Cardiac septum (tissue), 1 donor: Measurements from ENCODE around the gene HRH3. TPM values are rescaled to one million over a fixed set of nuclear protein-coding genes. Genes with fewer than 3 reads are reported as not detected.

Experiments
- DNase-seq: peaks from one replicate; pipeline ENCODE4 v3.0.0-alpha.2; 2020; ENCODE audit warnings: low spot score
- intact Hi-C: fragments of 100-400 bp; cut with DNase I; formaldehyde crosslinking; loops from one replicate; pipeline ENCODE4 v1.14.0; 2022
- long read RNA-seq: library from polyadenylated mRNA; unstranded; transcript quantifications from one replicate; pipeline ENCODE4 v2.0.0, GENCODE V29; 2021
- total RNA-seq: library from RNA; stranded (reverse); fragmentation: NEBNext Ultra II Directional; extraction: Animal tissue kit (Norgen Biotek cat#: 25700); gene quantifications from one replicate; pipeline ENCODE4 v1.2.1, GENCODE V29; 2021
- donor health status: DM: no; HTN: no; CAD: no.

The HRH3 gene
- total RNA-seq, result not detected
- long read RNA-seq, result 0 reads

DNA sequence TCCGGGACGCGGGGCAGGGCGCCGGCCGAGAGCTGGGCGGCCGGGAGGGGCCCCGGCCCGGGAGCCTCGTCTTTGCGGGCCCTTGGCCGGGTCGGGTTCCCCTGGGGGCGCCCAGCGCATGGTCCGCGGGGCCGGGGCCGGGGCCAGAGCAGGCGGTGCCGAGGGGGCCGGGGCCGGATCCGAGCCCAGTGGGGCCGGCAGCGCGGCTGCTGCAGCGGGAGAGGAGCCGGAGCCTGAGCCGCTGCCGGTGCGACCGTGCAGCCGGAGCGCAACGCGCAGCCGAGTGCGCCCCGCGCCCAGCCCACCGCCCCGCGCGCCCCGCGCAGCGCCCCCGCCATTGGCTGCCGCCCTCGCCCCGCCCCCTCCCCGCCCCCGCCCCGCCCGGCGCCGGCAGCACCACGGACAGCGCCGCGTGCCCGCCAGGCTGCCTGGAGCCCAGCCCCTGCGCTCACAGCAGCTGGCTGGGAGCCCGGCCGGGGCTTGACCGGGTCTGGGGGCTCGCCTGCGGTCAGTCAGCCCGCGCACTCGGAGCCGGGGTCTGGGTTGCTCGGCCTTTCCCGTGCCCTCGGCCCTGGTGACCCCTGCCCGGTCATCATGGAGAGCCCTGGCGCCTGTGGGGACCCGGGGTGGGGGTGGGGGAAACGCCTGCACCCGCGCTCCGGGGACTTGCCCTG lies at the start of gene HRH3:
HRH3 (minus strand) TSS at position 287 of the 674 bp plus-strand sequence. CDS start 308 bp downstream, outside the sequence.
- intact Hi-C loops, result no loop called here
- no peak for DNase-seq

DNA sequence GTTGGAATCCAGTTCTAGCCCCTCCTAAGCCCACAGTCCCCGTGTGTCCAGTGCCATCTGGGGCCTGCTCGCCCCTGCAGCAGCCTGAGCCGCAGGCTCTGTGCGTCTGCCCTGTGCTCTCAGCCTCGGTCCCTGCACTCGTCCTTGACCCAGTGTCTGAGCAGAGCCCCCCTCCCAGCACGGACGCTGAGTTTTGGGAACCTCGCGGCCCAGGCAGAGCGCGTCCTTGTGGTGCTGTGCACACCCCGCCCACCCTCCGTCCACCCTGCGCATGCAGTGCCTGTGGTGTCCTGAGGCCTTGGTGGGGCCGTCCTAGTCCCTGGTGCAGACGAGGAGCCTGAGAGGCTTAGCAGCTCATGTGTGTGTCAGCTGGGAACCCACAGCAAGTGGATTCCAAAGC lies 49.8 kb upstream of the HRH3 start:
- no peak for DNase-seq
- intact Hi-C loops, result no loop called here

DNA sequence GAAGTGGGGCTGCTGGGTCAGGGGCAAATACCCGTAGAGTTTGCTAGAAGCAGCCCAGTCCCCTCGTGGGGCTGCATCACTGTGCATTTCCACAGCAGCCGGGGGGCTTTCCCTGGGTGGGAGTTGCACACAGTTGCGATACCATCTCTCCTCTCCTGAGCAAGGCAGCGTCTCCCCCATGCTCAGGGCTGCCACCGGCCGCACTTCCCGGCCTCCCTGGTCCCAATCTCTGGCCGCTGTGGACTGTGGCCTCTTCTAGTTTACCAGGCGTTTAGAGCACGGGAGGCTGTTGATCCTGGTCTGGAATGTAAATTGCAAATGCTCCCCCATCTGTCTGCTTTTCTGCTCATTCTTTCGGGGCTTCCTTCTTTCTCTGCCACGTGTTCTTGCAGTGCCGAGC lies 49.3 kb upstream of the HRH3 start:
- no peak for DNase-seq
- intact Hi-C loops, result no loop called here

DNA sequence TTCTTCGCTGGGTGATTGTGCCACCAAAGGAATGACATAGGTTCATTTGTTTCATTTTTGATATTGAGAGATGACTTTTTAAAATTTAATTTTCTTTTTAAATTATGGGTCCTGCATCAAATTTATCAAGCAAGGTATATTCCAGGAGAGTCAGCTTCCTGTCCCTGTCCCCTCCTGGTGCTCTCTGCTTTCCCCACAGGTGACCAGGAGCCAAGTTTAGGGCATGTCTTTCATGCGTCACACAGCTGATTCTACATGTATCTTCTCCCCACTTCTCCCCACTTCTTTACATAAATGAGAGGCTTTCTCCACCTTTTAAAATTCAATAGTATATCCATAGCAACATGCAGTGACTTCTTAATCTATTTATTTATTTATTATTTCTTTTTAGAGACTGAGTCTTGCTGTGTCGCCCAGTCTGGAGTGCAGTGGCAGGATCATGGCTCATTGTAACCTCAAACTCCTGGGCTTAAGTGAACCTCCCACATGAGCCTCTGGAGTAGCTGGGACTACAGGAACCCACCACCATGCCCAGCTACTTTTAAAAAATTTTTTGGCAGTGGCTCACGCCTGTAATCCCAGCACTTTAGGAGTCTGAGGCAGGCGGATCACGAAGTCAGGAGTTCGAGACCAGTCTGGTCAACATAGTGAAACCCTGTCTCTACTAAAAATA lies 48.3 kb upstream of the HRH3 start:
- intact Hi-C loops, result no loop called here
- no peak for DNase-seq

DNA sequence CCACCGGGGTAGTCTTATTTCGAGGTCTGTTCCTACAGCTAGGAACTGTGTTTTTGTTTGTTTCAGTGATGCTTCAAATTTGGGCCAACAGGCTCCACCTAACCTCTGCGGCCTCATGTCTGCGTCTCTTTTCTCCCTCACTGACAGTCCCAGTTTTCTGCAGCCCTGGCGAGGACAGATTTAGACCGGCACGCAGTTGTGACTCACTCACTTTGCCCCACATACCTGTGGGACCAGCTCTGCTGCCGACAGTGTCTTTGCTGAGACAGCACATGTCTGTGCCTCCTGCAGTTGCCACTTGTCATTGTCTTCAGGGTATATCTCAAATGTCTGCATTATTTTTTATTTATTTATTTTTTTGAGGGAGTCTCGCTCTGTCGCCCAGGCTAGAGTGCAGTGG lies 47.5 kb upstream of the HRH3 start:
- DNase-seq, result no peak

DNA sequence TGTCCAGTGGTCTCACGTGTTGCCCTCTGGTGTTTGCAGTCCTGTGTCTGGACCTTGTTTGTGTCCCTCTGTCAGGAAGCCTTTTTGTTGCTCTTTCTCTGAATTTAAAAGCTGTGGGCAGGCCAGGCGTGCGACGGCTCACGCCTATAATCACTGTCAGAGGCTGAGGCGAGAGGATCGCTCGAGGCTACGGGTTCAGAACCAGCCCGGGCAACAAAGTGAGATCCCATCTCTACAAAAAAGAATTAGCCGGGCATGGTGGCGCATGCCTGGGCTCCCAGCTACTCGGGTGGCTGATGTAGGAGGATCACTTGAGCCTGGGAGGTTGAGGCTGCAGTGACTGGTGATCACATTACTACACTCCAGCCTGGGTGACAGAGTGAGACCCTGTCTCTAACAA lies 46.8 kb upstream of the HRH3 start:
- no peak for DNase-seq
- intact Hi-C loops, result no loop called here

More for the DNA sequence above, 47.5 kb upstream of the HRH3 start:
- intact Hi-C loops, result no loop called here

DNA sequence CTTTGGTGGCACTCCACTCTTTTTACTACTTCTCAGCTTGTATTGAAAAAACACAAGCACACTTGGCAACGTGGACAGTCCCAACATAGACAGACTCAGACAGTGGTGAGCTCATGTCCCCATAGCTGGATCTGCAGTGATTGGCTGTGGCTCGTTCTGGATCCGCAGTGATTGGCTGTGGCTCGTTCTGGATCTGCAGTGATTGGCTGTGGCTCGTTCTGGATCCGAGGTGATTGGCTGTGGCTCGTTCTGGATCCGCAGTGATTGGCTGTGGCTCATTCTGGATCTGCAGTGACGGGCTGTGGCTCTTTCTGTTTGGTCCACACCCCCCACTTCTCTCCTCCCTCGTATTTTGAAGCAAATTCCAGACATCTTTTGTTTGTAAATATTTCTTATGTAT lies 46.3 kb upstream of the HRH3 start:
- intact Hi-C loops, result no loop called here
- no peak for DNase-seq

DNA sequence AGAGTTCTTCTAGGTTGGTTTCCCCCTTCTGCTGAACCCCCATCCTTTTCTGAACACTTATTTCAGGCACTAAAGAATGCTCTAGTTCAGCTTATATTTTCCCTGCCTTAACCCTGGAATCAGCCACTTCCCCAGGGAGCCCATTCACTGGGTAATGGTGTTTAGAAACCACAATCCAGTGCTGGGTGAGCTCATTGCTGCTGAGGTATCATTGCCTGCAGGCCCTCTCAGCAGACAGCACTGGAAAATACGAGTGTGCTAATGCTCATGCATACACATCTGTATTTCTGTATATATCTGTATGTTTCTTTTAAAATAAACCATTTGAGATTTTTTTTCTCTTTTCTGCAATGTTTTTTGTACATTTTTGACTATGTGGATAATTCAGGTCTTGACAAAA lies 45.3 kb upstream of the HRH3 start:
- no peak for DNase-seq
- intact Hi-C loops, result no loop called here

DNA sequence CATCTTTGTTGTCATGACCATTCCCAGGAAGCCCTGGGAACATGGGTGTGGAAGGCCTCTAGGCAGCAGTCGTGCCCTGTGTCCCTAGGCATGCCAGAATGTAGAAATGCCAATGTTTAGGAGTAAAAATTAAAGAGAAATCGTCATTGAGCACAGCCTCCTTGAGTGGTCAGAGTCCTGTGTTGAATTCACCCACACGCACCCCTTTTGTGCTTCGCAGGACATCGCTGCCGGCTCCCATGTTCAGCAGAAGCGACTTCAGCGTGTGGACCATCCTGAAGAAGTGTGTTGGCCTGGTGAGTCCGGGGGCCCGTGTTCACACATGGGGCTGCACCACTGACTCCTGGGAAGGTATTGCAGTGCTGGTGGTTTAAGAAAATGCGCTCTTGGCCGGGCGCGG lies 43.3 kb upstream of the HRH3 start:
- intact Hi-C loops, result no loop called here
- DNase-seq, result no peak

DNA sequence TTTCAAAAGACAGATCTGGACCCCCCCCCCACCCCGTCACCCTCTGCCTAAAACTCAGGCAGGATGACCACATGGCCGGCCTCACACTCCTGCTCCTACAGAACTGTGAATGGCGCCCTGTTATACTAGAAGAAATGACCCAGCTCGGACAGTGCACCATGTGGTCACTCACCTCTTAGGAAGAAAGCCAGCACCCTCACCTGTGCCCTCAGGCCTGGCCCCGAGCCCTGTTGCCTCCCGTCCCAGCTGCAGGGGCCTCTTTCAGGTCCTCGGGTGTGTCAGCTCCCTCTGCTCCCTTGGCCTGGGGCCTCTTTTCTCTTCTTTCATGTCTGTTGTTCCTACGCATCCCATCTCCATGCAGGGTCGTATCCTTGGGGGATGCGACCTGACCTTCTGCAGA lies 42.0 kb upstream of the HRH3 start:
- intact Hi-C loops, result no loop called here
- DNase-seq, result no peak

DNA sequence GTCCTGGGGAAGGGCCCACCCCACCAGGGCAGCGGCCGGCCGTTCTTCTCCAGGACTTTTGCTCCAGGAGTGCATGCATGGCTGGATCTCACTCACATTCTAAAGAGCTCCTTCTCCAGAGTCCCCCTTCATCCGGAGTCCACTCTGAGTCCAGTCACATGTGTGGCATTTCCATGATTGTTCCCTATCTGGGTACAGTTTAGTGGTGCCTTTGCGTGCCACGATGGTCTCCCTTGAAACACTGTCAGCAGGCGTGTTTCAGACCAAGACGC lies 39.2 kb upstream of the HRH3 start:
- DNase-seq, result no peak
- intact Hi-C loops, result no loop called here

DNA sequence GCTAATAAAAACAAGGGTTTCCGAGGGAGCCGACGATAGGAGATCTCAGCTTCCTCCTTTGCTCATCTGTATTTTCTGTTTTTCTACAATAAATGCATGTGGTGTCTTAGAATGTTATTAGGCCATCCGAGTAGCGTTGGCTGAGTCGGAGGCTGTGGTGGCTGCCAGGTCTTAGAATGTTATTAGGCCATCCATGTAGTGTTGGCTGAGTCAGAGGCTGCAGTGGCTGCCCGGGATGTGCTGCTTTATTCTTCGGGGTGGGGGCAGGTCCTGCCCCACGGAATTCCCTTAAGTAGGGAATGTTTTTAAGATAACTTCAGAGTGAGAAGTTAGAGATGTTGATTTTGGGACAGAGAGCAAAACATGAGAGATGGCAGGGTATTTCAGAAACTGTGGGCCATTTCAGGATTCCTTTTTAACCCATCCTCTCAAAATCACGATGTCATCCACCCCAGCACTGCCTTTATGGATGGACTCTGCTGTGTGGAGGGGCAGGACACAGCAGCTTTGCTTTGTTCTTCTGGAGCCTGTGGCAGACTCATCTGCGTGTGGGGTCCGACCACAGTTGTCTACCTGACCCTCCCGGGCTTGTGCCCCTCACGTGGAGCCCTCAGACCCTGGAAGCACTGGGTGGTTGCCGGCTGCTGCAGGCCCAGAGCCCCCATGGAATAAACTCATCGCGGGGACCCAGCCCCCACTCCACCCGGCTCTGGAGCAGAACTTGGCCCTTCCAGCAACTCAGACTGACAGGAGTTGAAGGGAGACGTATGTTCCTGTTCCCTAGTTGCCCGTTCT lies 38.6 kb upstream of the HRH3 start:
- intact Hi-C loops, result no loop called here
- DNase-seq, result no peak

DNA sequence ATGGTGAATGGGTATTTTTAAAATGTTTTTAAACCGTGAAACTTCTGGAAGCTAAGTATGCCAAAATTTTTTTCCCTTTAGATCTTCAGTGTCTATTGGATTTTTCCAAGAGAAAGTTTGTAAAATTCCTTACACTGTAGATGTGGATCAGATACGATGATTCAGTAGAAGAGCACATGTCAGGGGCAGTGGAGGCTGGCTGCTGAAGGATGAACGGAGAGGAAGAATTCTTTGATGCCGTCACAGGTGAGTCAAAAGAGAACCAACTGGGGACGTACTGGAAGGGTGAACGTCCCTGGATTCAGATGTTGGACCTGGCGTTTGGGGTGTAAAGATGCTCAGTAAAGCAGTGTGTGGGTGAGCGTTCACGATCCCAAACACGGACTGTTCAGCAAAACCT lies 35.9 kb upstream of the HRH3 start:
- intact Hi-C loops, result no loop called here
- no peak for DNase-seq

DNA sequence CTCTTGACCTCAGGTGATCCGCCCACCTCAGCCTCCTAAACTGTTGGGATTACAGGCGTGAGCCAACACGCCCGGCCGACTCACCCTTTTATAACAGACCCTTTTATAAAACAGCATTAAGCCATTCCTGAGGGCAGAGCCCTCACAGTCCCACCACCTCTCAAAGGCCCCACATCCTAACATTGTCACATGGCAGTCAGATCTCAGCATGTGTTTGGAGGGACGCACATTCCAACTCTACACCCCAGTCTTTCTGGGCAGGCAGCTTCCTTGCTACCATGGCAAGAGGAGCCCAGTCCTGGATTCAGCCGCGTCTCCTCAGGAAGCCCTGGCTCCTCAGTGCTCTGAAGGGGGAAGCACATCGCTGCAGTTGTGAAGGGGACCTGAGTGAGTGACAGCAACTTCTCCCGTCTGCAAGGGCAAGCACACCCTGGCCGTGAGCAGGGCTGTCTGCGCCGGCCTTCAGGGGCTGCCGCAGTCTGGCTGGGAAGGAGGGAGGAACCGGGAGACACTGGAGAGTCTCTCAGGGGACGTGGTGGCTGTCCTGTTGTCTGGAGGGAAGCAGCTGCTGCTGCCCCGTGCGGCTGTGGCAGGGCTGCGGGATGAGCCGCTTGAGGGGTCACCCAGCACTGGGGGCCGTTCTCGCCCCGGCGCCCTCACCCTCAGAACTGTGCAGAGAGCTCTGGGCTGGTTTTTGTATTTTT lies 34.1 kb upstream of the HRH3 start:
- DNase-seq, result no peak

DNA sequence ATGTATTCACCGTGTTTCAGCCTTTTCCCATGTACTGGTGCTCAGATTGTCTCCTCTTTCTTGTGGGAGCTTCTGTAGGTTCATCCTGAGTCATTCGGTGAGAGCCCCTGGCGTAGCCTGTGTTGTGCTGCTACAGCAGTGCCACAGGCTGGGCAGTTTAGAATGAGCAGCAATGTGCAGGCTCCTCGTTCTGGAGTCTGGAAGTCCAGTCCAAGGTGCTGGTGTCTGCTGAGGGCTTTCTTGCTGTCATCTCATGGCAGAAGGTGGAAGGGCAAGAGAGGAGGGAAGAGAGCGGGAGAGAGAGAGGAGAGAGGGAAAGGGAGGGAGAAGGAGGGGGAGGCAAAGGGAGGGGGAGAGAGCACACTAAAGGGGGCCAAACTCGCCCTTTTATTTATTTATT lies 33.3 kb upstream of the HRH3 start:
- DNase-seq, result no peak
- intact Hi-C loops, result no loop called here

More for the DNA sequence above, 34.1 kb upstream of the HRH3 start:
- intact Hi-C loops, result no loop called here

DNA sequence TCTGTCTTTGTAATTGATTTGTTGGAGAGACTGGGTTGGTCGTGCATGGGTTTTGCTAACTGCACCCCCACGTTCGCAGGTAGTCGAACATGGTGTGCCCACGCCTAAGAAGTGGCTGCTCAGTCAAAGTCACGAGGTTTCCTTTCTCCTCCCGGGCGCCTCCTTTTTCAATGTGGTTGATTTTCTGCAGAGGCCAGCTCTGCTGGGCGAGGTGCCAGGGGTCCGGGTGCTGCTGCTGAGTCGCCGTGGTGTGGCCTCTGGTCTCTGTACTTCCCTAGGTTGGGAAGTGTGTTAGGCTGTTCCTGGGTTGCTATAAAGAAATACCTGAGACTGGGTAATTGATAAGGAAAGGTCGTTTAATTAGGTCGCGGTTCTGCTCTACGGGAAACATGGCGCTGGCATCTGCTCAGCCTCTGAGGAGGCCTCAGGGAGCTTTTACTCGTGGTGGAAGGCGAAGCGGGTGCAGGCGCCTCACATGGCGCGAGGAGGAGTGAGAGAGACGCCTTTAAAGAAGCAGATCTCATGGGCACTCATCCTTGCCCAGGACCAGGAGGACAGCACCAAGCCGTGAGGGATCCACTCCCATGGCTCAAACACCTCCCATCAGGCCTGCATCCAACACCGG lies 32.4 kb upstream of the HRH3 start:
- intact Hi-C loops, result no loop called here
- no peak for DNase-seq

DNA sequence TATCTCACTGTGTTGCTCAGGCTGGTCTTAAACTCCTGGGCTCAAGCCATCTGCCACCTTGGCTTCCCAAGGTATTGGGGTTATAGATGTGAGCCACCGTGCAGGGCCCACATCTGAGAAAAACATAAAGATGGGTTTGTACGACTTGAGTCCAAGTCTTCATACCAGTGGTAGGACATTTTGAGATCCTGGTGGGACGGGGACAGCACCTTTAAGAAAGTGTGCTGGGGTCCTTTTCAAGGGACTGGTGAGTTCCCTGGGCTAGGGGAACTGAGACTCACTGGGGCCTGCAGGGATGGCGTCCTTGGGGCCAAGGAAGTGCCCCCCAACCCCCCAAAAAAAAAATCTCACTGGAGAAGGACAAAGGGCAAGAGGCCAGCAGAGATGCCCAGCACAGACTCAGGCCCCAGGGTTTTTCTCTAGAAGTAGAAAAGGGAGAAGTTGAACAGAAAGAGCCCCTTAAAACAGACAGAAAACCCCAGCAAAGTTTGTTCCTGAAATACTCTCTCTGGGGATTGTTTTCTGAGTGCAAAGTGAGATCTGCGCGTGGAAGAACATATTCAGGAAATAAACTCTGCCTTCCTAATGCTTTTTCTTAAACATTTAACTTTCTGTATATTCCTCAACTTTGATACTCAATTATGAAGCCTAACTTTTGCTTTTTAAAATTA lies 28.9 kb upstream of the HRH3 start:
- DNase-seq, result no peak
- intact Hi-C loops, result no loop called here

DNA sequence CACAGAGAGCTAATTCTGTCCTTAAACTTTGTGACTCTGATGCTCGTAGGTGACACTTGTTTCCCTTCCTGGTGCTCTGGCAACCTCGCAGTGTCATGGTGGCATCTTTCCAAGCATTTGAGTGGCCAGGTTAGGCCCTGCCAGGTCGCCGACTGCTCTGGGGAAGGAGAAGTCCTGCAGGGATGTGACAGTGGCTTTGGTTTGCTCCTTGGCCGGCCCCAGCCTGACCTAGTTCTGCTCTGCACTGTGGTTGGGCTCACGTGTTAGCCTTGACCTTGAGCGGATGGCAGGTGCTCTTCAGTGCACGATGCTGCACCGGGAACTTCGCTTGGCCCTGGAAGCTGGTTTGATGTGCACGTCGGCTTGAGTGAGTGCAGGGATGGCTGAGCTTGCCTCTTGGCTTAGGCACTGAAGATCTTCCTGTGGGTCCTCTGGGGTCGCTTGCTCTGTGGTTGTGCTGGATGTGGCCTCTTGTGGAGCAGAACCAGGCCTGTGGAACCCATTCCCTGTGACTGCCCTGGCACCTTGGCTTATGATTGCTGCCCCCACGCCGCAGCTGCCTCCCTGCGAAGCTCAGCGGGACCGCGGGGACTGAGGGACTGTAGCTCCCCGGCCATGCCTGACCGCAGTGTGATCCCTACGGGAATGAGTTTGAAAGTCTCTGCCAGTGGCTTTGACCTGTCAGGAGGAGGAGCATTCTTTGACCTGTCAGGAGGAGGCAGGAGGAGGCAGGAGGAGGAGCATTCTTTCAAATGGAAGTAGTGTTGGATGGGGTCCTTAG lies 27.0 kb upstream of the HRH3 start:
- DNase-seq, result no peak
- intact Hi-C loops, result no loop called here

DNA sequence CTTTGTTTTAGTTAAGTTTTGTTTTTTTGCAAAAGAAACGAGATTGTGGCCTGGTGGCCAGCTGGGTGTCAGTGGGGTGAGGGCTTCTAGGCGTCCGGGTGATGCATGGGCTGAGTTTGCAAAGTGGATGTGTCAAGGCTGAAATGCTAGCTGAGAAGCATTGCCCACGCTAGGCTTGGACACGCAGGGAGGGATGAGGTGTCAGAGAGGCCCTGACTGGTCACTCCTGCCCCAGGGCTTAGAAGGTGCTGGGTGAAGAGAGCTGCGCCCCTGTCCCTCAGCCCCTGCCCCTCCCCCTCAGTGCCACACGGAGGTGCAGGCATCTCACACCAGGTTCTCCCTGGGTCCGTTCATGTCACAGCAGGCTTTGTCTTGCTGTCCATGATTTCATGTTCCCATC lies 26.4 kb upstream of the HRH3 start:
- intact Hi-C loops, result no loop called here
- DNase-seq, result no peak
